T-helper 1 cell treated with Interleukin-12 subunit alpha and Interleukin-12 subunit beta and Interleukin-4 antibody, amounts not matched to agents 30 μg/mL and 1 μg/mL, for 36 hours (primary cell): ENCODE measurements around the gene FAF1.
"Not testable (repeated sequence)": the region's sequence is repeated elsewhere in the genome, so short reads cannot be mapped to it uniquely, and the experiment has no call there.

Experiments used
- H3K27ac Mint-ChIP-seq: one replicate; pipeline ENCODE4 v1.8.0; 2021; ENCODE audit warnings: mild to moderate bottlenecking, mixed read lengths
- H3K27me3 Mint-ChIP-seq: one replicate; pipeline ENCODE4 v1.8.0; 2021; ENCODE audit warnings: low read depth, mixed read lengths
- H3K36me3 Mint-ChIP-seq: one replicate; pipeline ENCODE4 v1.8.0; 2021; ENCODE audit warnings: low read depth, mixed read lengths
- H3K4me1 Mint-ChIP-seq: one replicate; pipeline ENCODE4 v1.8.0; 2021; ENCODE audit warnings: low read depth, mixed read lengths
- H3K4me3 Mint-ChIP-seq: one replicate; pipeline ENCODE4 v1.8.0; 2021; ENCODE audit warnings: mild to moderate bottlenecking, moderate library complexity, mixed read lengths
- H3K9me3 Mint-ChIP-seq: one replicate; pipeline ENCODE4 v1.8.0; 2021; ENCODE audit warnings: mixed read lengths

Gene FAF1

GRCh38 chr1:50846224-50846839, 113.7 kb downstream of the FAF1 start:
- no peak overlapping the region for H3K27ac Mint-ChIP-seq

DNA sequence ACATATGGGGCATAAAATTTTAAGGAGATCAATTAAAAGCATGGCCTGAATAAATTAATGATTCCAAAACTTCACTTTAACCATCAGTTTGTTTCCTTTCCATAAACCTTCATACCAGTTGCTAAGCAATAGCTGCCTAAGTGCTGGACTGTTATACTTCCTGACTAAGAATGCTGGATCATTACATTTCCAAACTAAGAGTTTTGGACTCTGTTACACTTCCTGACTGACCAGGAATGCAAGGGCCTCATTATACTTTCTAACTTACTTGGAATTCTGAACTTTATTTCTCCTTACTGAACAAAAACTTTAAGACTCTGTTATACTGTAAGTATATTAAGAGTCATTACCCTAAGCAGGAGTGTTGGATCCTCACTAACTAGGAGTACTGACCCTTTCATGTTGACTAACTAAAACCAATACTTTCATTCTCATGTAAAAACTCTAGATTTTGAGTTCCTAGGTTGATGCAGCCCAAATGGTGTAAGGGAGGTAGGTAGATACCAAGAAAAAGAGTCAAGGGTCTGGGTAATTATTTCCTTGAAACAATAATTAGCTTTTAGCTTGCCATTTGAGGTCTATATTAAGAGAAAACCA, 118.2 kb downstream of the FAF1 start:
- H3K9me3 Mint-ChIP-seq: peaks cover 6% of the 10 kb centered on the region
- no peak overlapping the region for H3K4me3 Mint-ChIP-seq
- no peaks in the 10 kb centered on the region for H3K4me1 Mint-ChIP-seq
- no peaks in the 10 kb centered on the region for H3K27me3 Mint-ChIP-seq
- no peak overlapping the region for H3K27ac Mint-ChIP-seq
- peaks cover 5% of the 10 kb centered on the region for H3K36me3 Mint-ChIP-seq

More at GRCh38 chr1:50846224-50846839, 113.7 kb downstream of the FAF1 start:
- Mint-ChIP-seq H3K4me3 (no peak overlapping the region), H3K27me3 (no peaks in the 10 kb centered on the region), H3K4me1 (no peaks in the 10 kb centered on the region), H3K9me3 (peaks cover 23% of the 10 kb centered on the region), H3K36me3 (peaks cover 12% of the 10 kb centered on the region)

DNA sequence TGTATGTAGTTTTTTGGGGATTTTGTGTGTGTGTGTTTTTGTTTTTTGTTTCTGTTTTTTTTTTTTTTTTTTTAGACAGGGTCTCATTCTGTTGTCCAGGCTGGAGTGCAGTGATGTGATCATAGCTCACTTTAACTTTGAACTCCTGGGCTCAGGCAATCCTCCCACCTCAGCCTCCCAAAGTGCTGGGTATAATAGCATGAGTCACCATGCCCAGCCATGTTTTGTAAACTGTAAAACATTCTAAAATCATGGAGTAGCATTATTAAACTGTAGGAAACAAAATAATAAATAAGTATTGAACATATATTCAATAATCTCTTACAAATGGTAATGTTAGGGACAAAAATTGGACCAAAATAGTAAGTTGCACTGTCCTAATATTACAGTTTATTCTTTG, 124.0 kb downstream of the FAF1 start:
- Mint-ChIP-seq H3K36me3 (peaks cover 3% of the 10 kb centered on the region), H3K4me1 (no peaks in the 10 kb centered on the region), H3K9me3 (no peaks in the 10 kb centered on the region), H3K4me3 (no peak overlapping the region), H3K27me3 (no peaks in the 10 kb centered on the region), H3K27ac (no peak overlapping the region)

DNA sequence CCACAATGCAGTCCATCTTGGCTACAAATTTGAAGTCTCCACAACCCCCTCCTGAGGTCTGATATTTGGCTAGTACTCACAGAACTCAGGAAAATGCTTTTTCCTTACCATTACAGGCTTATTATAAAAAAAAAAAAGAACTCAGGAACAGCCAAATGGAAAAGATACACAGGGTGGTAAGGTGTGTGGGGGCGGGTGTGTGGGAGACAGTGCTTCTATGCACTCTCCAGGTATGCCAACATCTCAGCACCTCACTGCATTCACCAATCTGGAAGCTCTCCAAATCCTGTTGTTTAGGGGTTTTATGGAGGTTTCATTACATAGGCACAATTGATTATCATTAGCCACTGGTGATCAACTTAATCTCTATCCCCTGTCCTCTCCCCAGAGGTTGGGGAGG, 126.9 kb downstream of the FAF1 start:
- Mint-ChIP-seq H3K4me1 (no peaks in the 10 kb centered on the region), H3K4me3 (no peak overlapping the region), H3K27me3 (no peaks in the 10 kb centered on the region), H3K9me3 (peaks cover 5% of the 10 kb centered on the region), H3K36me3 (peaks cover 3% of the 10 kb centered on the region), H3K27ac (no peak overlapping the region)

GRCh38 chr1:50832167-50832566, 127.9 kb downstream of the FAF1 start:
- H3K27me3 Mint-ChIP-seq: no peaks in the 10 kb centered on the region
- H3K4me3 Mint-ChIP-seq: no peak overlapping the region
- H3K36me3 Mint-ChIP-seq: peaks cover 3% of the 10 kb centered on the region
- H3K9me3 Mint-ChIP-seq: peaks cover 8% of the 10 kb centered on the region
- no peaks in the 10 kb centered on the region for H3K4me1 Mint-ChIP-seq
- H3K27ac Mint-ChIP-seq: no peak overlapping the region

- H3K9me3 Mint-ChIP-seq: peaks cover 8% of the 10 kb centered on the region
- no peaks in the 10 kb centered on the region for H3K27me3 Mint-ChIP-seq
- H3K4me3 Mint-ChIP-seq: no peak overlapping the region
- no peak overlapping the region for H3K27ac Mint-ChIP-seq
- no peaks in the 10 kb centered on the region for H3K4me1 Mint-ChIP-seq
- peaks cover 3% of the 10 kb centered on the region for H3K36me3 Mint-ChIP-seq
Observed at GRCh38 chr1:50831300-50832061, 128.6 kb downstream of the FAF1 start.

DNA sequence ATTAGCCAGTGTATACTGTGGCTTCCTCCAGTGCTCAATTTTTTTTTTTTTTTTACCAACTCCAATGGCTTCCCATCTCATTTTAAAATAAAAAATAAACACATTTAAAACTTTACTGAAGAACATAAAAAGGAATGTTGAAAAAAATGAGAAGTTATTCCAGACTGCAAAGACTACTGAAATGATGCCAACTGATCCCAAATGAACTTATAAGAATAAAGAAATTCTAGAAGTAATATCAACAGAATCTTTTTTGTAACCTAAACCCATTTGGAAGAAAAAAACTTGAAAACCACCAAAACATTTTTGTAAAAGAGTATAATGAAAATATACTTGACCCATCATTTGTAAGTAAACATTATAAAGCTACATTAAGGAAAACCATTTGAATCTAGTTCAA, 129.4 kb downstream of the FAF1 start:
- Mint-ChIP-seq H3K27ac (no peak overlapping the region), H3K27me3 (no peaks in the 10 kb centered on the region), H3K9me3 (peaks cover 8% of the 10 kb centered on the region), H3K36me3 (peaks cover 3% of the 10 kb centered on the region), H3K4me1 (no peaks in the 10 kb centered on the region), H3K4me3 (no peak overlapping the region)

GRCh38 chr1:50829014-50829958, 130.8 kb downstream of the FAF1 start:
- H3K4me3 Mint-ChIP-seq: no peak overlapping the region
- no peak overlapping the region for H3K27ac Mint-ChIP-seq
- peaks cover 8% of the 10 kb centered on the region for H3K9me3 Mint-ChIP-seq

DNA sequence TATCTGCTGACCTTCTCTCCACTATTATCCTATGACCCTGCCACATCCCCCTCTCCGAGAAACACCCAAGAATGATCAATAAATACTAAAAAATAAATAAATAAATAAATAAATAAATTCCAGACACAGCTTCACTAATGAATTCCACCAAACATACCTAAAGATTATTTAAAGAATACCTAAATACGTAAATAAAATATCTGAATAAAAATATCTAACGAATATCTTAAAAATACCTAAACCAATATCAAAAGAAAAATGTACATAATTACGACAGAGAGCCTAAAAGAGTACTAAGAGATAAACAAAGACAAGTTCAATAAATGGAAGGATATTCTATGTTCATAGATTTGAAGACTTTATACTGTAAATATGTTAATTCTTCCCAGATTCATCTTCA, 132.5 kb downstream of the FAF1 start:
- no peaks in the 10 kb centered on the region for H3K27me3 Mint-ChIP-seq
- no peak overlapping the region for H3K4me3 Mint-ChIP-seq
- no peak overlapping the region for H3K27ac Mint-ChIP-seq
- H3K36me3 Mint-ChIP-seq: no peaks in the 10 kb centered on the region
- peaks cover 8% of the 10 kb centered on the region for H3K9me3 Mint-ChIP-seq
- H3K4me1 Mint-ChIP-seq: no peaks in the 10 kb centered on the region

More at GRCh38 chr1:50829014-50829958, 130.8 kb downstream of the FAF1 start:
- no peaks in the 10 kb centered on the region for H3K27me3 Mint-ChIP-seq
- H3K4me1 Mint-ChIP-seq: no peaks in the 10 kb centered on the region
- peaks cover 2% of the 10 kb centered on the region for H3K36me3 Mint-ChIP-seq

DNA sequence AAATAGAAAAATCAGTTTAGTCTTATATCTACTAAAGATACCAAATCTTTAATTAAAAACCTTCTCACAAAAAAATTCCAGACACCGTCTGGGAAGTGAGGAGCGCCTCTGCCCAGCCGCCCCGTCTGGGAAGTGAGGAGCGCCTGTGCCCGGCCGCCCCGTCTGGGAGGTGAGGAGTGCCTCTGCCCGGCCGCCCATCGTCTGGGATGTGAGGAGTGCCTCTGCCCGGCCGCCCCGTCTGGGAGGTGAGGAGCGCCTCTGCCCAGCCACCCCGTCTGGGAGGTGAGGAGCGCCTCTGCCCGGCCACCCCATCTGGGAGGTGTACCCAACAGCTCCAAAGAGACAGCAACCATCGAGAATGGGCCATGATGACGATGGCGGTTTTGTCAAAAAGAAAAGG, 133.3 kb downstream of the FAF1 start:
- not testable (repeated sequence) for H3K27me3 Mint-ChIP-seq, H3K27ac Mint-ChIP-seq, H3K4me1 Mint-ChIP-seq, H3K9me3 Mint-ChIP-seq, H3K36me3 Mint-ChIP-seq, H3K4me3 Mint-ChIP-seq

- Mint-ChIP-seq H3K36me3 (no peaks in the 10 kb centered on the region), H3K27me3 (no peaks in the 10 kb centered on the region), H3K4me3 (no peak overlapping the region), H3K27ac (no peak overlapping the region), H3K9me3 (peaks cover 1% of the 10 kb centered on the region), H3K4me1 (no peaks in the 10 kb centered on the region)
Observed at GRCh38 chr1:50822035-50822776, 137.9 kb downstream of the FAF1 start.

DNA sequence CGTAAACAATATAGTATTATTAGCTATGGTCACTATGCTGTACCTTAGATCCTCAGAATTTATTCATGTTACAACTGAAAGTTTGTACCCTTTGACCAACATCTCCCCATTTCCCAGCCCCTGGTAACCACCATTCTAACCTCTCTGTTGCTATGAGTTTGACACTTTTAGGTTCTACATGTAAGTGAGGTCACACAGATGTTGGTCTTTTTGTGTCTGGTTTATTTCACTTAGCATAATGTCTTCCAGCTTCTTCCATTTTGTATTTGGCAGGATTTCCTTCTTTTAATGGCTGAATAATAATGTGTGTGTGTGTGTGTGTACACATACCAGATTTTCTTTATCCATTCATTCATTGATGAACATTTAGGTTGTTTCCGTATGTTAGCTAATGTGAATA, 139.5 kb downstream of the FAF1 start:
- Mint-ChIP-seq H3K9me3 (peaks cover 6% of the 10 kb centered on the region), H3K27ac (no peak overlapping the region), H3K4me1 (no peaks in the 10 kb centered on the region), H3K36me3 (no peaks in the 10 kb centered on the region), H3K4me3 (no peak overlapping the region), H3K27me3 (no peaks in the 10 kb centered on the region)

DNA sequence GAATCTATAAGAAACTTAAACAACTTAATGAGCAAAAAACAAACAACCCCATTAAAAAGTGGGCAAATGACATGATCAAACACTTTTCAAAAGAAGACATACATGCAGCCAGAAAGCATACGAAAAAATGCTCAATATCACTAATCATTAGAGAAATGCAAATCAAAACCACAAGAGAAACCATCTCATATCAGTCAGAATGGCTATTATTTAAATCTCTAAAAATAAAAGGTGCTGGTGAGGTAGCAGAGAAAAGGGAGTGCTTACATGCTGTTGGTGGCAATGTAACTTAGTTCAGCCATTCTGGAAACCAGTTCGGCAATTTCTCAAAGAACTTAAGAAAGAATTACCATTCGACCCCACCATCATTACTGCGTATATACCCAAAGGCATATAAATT, 147.7 kb downstream of the FAF1 start:
- Mint-ChIP-seq H3K27me3 (no peaks in the 10 kb centered on the region), H3K4me1 (no peaks in the 10 kb centered on the region), H3K4me3 (no peak overlapping the region), H3K36me3 (peaks cover 12% of the 10 kb centered on the region), H3K9me3 (peaks cover 30% of the 10 kb centered on the region), H3K27ac (no peak overlapping the region)

- no peak overlapping the region for H3K4me3 Mint-ChIP-seq
- H3K27ac Mint-ChIP-seq: no peak overlapping the region
- peaks cover 42% of the 10 kb centered on the region for H3K9me3 Mint-ChIP-seq
- H3K27me3 Mint-ChIP-seq: no peaks in the 10 kb centered on the region
- H3K36me3 Mint-ChIP-seq: peaks cover 19% of the 10 kb centered on the region
- no peaks in the 10 kb centered on the region for H3K4me1 Mint-ChIP-seq
Observed at GRCh38 chr1:50808296-50808695, 151.8 kb downstream of the FAF1 start.
